H1 (cell line): ENCODE measurements around the gene TTC39A.

Experiments used
- ASH2L ChIP-seq: fragments of 200-600, 300-600 bp; sonication (generic); IDR thresholded peaks from one replicate; pipeline ENCODE4 v1.7.1; 2017; ENCODE audit warnings: low read length
- CEBPB ChIP-seq: IDR thresholded peaks from 2 replicates; pipeline ENCODE4 v1.6.1; 2012; ENCODE audit warnings: low read depth, low read length
- CHD2 ChIP-seq: IDR thresholded peaks from 2 replicates; pipeline ENCODE4 v1.6.1; 2012; ENCODE audit warnings: low read length, improper control_type of control experiment
- HDAC2 ChIP-seq, 2 experiments: fragments of 300-600 bp in 1 of 2; sonication (generic) in 1 of 2; IDR thresholded peaks; 2 replicates each; pipeline ENCODE4 v1.6.1; 2011 to 2012; ENCODE audit warnings: low read depth in 2 of 2, low read length in 2 of 2, mild to moderate bottlenecking in 2 of 2, moderate library complexity in 2 of 2, borderline replicate concordance in 1 of 2, inconsistent platforms in 1 of 2
- JUND ChIP-seq: IDR thresholded peaks from 2 replicates; pipeline ENCODE4 v1.6.1; 2011; ENCODE audit warnings: mild to moderate bottlenecking, improper control_type of control experiment, low read length
- KDM5A ChIP-seq: fragments of 200-600 bp; IDR thresholded peaks from 2 replicates; pipeline ENCODE4 v1.7.1; 2012; ENCODE audit warnings: mild to moderate bottlenecking, low read length, inconsistent platforms, mixed read lengths
- POLR2A ChIP-seq, 2 experiments: IDR thresholded peaks; 1 replicate in 1 of 2; 2 replicates in 1 of 2; pipeline ENCODE4 v1.6.1; 2011; ENCODE audit warnings: low read depth in 2 of 2, low read length in 2 of 2, mild to moderate bottlenecking in 2 of 2; ENCODE audit errors: control extremely low read depth in 1 of 2
- POLR2AphosphoS5 ChIP-seq: IDR thresholded peaks from 2 replicates; pipeline ENCODE4 v1.6.1; 2011; ENCODE audit warnings: low read depth, low read length
- RFX5 ChIP-seq: IDR thresholded peaks from 2 replicates; pipeline ENCODE4 v1.6.1; 2011; ENCODE audit warnings: low read depth, low read length, improper control_type of control experiment, borderline replicate concordance
- RXRA ChIP-seq: IDR thresholded peaks from 2 replicates; pipeline ENCODE4 v1.6.1; 2011; ENCODE audit warnings: low read depth, mild to moderate bottlenecking, low read length, moderate library complexity; ENCODE audit not compliant: insufficient read depth
- SP2 ChIP-seq: IDR thresholded peaks from 2 replicates; pipeline ENCODE4 v1.6.1; 2012; ENCODE audit warnings: mild to moderate bottlenecking, low read length, inconsistent platforms
- YY1 ChIP-seq: IDR thresholded peaks from 2 replicates; pipeline ENCODE4 v1.6.1; 2011; ENCODE audit warnings: low read depth, mild to moderate bottlenecking, low read length
- TF ChIP-seq, protein P1 (sequence below), 3 experiments: IDR thresholded peaks; 1 replicate in 2 of 3; 2 replicates in 1 of 3; pipeline versions ENCODE4 v1.5.1 to v1.6.1; 2011; ENCODE audit warnings: low read length in 3 of 3, mild to moderate bottlenecking in 3 of 3, inconsistent platforms in 2 of 3, low read depth in 1 of 3, moderate library complexity in 1 of 3; ENCODE audit not compliant: insufficient read depth in 1 of 3; ENCODE audit errors: control extremely low read depth in 1 of 3
- TF ChIP-seq, protein P2 (sequence below): IDR thresholded peaks from 2 replicates; pipeline ENCODE4 v1.6.1; 2012; ENCODE audit warnings: low read length, inconsistent platforms

DNA sequence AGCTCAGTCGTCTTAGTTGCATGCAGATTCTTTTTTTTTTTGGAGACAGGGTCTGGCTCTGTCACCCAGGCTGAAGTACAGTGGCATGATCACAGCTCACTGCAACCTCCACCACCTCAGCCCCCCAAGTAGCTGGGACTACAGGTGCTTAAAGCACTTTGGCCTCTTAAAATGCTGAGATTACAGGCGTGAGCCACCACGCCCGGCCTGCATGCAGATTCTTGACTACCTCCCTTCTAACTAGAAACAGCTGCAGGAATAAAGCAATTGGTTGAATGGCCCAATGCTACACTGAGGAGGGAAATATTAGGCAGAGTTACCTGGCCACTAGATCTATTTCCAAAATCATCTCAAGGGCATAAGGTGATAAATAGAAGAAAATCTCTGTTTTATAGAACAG is 29.5 kb upstream of the TTC39A start:
- TF ChIP-seq CEBPB (no peak), POLR2A (IDR thresholded peaks at IDR 0.05; ENCODE audit: control extremely low read depth in 1 of 2, low read depth in 2 of 2, low read length in 2 of 2) (no peak), ASH2L (no peak), POLR2AphosphoS5 (no peak), JUND (no peak), HDAC2 (IDR thresholded peaks at IDR 0.05; ENCODE audit: borderline replicate concordance in 1 of 2, low read depth in 2 of 2, low read length in 2 of 2) (no peak), RXRA (no peak), KDM5A (no peak), CHD2 (no peak), RFX5 (no peak), YY1 (no peak), SP2 (no peak)
- TF ChIP-seq, protein P1, sequence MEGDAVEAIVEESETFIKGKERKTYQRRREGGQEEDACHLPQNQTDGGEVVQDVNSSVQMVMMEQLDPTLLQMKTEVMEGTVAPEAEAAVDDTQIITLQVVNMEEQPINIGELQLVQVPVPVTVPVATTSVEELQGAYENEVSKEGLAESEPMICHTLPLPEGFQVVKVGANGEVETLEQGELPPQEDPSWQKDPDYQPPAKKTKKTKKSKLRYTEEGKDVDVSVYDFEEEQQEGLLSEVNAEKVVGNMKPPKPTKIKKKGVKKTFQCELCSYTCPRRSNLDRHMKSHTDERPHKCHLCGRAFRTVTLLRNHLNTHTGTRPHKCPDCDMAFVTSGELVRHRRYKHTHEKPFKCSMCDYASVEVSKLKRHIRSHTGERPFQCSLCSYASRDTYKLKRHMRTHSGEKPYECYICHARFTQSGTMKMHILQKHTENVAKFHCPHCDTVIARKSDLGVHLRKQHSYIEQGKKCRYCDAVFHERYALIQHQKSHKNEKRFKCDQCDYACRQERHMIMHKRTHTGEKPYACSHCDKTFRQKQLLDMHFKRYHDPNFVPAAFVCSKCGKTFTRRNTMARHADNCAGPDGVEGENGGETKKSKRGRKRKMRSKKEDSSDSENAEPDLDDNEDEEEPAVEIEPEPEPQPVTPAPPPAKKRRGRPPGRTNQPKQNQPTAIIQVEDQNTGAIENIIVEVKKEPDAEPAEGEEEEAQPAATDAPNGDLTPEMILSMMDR (IDR thresholded peaks at IDR 0.05; ENCODE audit: control extremely low read depth in 1 of 3, insufficient read depth in 1 of 3, low read depth in 1 of 3, low read length in 3 of 3) = no peak
- TF ChIP-seq, protein P2, sequence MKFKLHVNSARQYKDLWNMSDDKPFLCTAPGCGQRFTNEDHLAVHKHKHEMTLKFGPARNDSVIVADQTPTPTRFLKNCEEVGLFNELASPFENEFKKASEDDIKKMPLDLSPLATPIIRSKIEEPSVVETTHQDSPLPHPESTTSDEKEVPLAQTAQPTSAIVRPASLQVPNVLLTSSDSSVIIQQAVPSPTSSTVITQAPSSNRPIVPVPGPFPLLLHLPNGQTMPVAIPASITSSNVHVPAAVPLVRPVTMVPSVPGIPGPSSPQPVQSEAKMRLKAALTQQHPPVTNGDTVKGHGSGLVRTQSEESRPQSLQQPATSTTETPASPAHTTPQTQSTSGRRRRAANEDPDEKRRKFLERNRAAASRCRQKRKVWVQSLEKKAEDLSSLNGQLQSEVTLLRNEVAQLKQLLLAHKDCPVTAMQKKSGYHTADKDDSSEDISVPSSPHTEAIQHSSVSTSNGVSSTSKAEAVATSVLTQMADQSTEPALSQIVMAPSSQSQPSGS = no peak
